GM23248 (cell line): ENCODE data around the gene LAMA3.

Experiments used
- EZH2 ChIP-seq: fragments of 200-600 bp; sonication (generic); IDR thresholded peaks from 2 replicates; pipeline ENCODE4 v1.6.1; 2018; ENCODE audit warnings: antibody characterized with exemption, mild to moderate bottlenecking; ENCODE audit not compliant: insufficient read depth, poor library complexity, severe bottlenecking
- EZH2phosphoT487 ChIP-seq: fragments of 200-600 bp; sonication (generic); IDR thresholded peaks from 2 replicates; pipeline ENCODE4 v1.6.1; 2018; ENCODE audit warnings: antibody characterized with exemption, moderate library complexity, mild to moderate bottlenecking, low read depth; ENCODE audit not compliant: insufficient read depth

- TF ChIP-seq EZH2 = no peak
- no peak for TF ChIP-seq EZH2phosphoT487
These were observed 250.1 kb downstream of the LAMA3 start for GRCh38 chr18:23939366-23939765.
